NCI-H69 (cell line): Measurements from ENCODE around the gene OR4C12.
"Not testable (repeated sequence)": the region's sequence is repeated elsewhere in the genome, so short reads cannot be mapped to it uniquely, and the experiment has no call there.

ENCODE experiments used
- DNase-seq: peaks from one replicate; lab custom pipeline; 2025; lab: John Stamatoyannopoulos, UW

Gene OR4C12

DNA sequence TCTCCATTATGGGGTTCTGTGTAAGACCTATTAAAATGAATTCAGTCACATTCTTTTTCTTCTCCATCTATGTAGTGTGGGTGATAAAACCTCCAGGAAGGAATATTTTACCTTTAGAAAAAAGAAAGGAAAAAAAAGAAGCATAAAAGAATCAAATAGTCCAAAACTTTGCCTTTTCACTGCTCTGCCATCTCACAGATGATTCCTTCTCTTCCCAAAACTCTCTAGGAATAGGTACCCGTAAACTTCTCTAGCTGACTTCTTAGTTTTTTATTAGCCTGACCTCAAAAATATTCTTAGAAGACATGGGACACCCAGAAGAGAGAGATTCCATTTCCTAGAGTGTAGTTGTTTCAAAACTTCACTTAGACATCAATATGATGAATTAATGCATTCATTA is at the start of gene OR4C12:
OR4C12 (minus strand) TSS at position 101 of the 400 bp plus-strand sequence; CDS start at position 67, 34 bp downstream.
- not testable (repeated sequence) for DNase-seq

GRCh38 chr11:50030193-50030592 is 47.9 kb upstream of the OR4C12 start:
- DNase-seq = no peak

GRCh38 chr11:49995565-49995964 is 13.2 kb upstream of the OR4C12 start:
- peak; percentile 76 for DNase-seq

DNA sequence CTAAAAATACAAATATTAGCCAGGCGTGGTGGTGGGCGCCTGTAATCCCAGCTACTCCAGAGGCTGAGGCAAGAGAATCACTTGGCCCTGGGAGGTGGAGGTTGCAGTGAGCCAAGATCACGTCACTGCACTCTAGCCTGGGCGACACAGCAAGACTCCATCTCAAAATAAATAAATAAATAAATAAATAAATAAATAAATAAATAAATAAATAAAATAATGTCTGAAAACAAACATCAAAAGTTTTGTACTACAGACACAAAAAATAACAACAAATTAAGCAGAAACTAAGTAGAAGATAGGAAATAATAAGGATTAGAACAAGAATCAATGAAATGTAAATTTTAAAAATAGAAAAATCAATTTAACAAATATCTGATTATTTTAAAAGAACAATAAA is 8.9 kb downstream of the OR4C12 start:
- DNase-seq = not testable (repeated sequence)

DNA sequence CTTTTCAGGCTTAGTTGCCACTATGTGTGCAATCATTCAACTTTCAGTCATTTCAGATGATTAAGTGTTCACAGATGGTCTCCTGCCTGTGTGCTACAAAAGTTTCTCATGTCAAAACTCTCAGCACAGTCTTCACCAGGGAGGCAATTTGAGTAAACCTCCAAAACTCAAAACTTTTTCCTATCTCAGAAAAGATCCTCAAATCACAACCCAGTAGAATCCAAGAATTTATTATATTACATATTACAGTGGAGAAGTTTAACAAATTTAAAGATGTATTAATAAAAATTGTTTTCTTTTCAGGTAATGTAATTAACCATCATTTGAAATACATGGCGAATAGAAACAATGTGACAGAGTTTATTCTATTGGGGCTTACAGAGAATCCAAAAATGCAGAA is 30.2 kb downstream of the OR4C12 start, which contains the start of gene OR4C13:
OR4C13 (plus strand) TSS at position 301 of the 400 bp plus-strand sequence; CDS start at position 333, 32 bp downstream.
- DNase-seq = no peak

GRCh38 chr11:49948701-49949100 is 33.6 kb downstream of the OR4C12 start:
- DNase-seq = not testable (repeated sequence)
